K562 (cell line): ENCODE results near the gene TNNT2. TPM values are rescaled to one million over a fixed set of nuclear protein-coding genes. Genes with fewer than 3 reads are reported as not detected.

Experiments
- ATAC-seq: fragments of 200-7000 bp; cut with Tn5 transposase; 3 replicates; pipeline ENCODE4 v1.9.1; 2020; ENCODE audit warnings: moderate library complexity
- BruUV-seq: library from RNA; stranded (reverse); fragments of 400-500 nt; replicated peaks from 2 replicates; lab custom pipeline; 2021; lab: Mats Ljungman, UMichigan
- CTCF ChIA-PET: fragments of 300-600 bp; formaldehyde crosslinking; extraction: SDS; loops from one replicate; lab custom pipeline; 2021; ENCODE audit warnings: low intra/inter-chr PET ratio; lab: Yijun Ruan, JAX
- POLR2A ChIA-PET: fragments of 300-600, 350-650 bp; sonication (Branson Sonifier 250); formaldehyde crosslinking; extraction: SDS; loops from one replicate; lab custom pipeline; 2021; ENCODE audit warnings: antibody characterized with exemption, inconsistent platforms; lab: Yijun Ruan, JAX
- DNase-seq, 4 experiments: peaks; one replicate each; pipeline versions ENCODE4 v3.0.0 to v3.0.0-alpha.2; 2011 to 2018; ENCODE audit warnings: low spot score in 3 of 4, mixed read lengths in 3 of 4; ENCODE audit errors: extremely low read depth in 1 of 4
- FAIRE-seq: peaks from 2 replicates; lab custom pipeline; 2011; peaks lifted over from hg19 to GRCh38; lab: Jason Lieb, UNC
- H2AFZ ChIP-seq: 2 replicates; pipeline ENCODE4 v1.6.0; 2011; ENCODE audit warnings: low read depth, low read length, control low read depth, inconsistent platforms
- H3K27ac ChIP-seq: fragments of 200-600 bp; 3 replicates; pipeline ENCODE4 v1.8.0; 2011; ENCODE audit warnings: low read depth, mild to moderate bottlenecking, control low read depth, inconsistent platforms, low read length, moderate library complexity, mixed read lengths; ENCODE audit errors: extremely low read depth
- H3K27me3 ChIP-seq, 2 experiments: fragments of 300-600 bp in 1 of 2; 2 replicates in 1 of 2; 3 replicates in 1 of 2; pipeline versions ENCODE4 v1.6.0 to v1.8.0; 2011; ENCODE audit warnings: inconsistent platforms in 2 of 2, low read length in 2 of 2, mild to moderate bottlenecking in 1 of 2, mixed read lengths in 1 of 2, moderate library complexity in 1 of 2; ENCODE audit not compliant: control insufficient read depth in 2 of 2, insufficient read depth in 2 of 2
- H3K36me3 ChIP-seq: fragments of 300-600 bp; 3 replicates; pipeline ENCODE4 v1.8.0; 2011; ENCODE audit warnings: mild to moderate bottlenecking, low read length, inconsistent platforms; ENCODE audit not compliant: control insufficient read depth, insufficient read depth
- H3K4me1 ChIP-seq, 2 experiments: fragments of 200-600 bp in 1 of 2; replicated peaks in 1 of 2; 2 replicates in 1 of 2; 3 replicates in 1 of 2; pipeline versions ENCODE4 v1.5.1 to v1.8.0; 2011; ENCODE audit warnings: inconsistent platforms in 2 of 2, low read length in 2 of 2, mild to moderate bottlenecking in 1 of 2, mixed read lengths in 1 of 2, moderate library complexity in 1 of 2; ENCODE audit not compliant: control insufficient read depth in 2 of 2, insufficient read depth in 2 of 2
- H3K4me2 ChIP-seq: 2 replicates; pipeline ENCODE4 v1.6.1; 2011; ENCODE audit warnings: low read length, control low read depth, inconsistent platforms, mixed read lengths; ENCODE audit not compliant: insufficient read depth
- H3K4me3 ChIP-seq: fragments of 200-600 bp; sonication (generic), shearing (Covaris generic); 2 replicates; pipeline ENCODE4 v1.5.1; 2016; ENCODE audit warnings: control low read depth, inconsistent platforms
- H3K79me2 ChIP-seq: fragments of 200-600 bp; 3 replicates; pipeline ENCODE4 v1.8.0; 2011; ENCODE audit warnings: low read length, inconsistent platforms; ENCODE audit not compliant: control insufficient read depth, insufficient read depth
- H3K9ac ChIP-seq, 2 experiments: 2 replicates each; pipeline versions ENCODE4 v1.6.0 to v1.6.1; 2011; ENCODE audit warnings: low read depth in 2 of 2, low read length in 2 of 2, control low read depth in 1 of 2, inconsistent platforms in 1 of 2, mild to moderate bottlenecking in 1 of 2, mixed read lengths in 1 of 2; ENCODE audit not compliant: insufficient read depth in 1 of 2
- H3K9me1 ChIP-seq: one replicate; pipeline ENCODE4 v1.6.0; 2011; ENCODE audit warnings: inconsistent platforms, mild to moderate bottlenecking, low read length, moderate library complexity; ENCODE audit not compliant: control insufficient read depth, insufficient read depth
- H3K9me3 ChIP-seq: replicated peaks from 2 replicates; pipeline ENCODE4 v1.5.1; 2011; ENCODE audit warnings: low read depth, low read length, inconsistent platforms; ENCODE audit not compliant: control insufficient read depth, insufficient read depth
- H4K20me1 ChIP-seq: replicated peaks from 2 replicates; pipeline ENCODE4 v1.6.1; 2011; ENCODE audit warnings: low read length, inconsistent platforms, mixed read lengths; ENCODE audit not compliant: control insufficient read depth, insufficient read depth
- CREB3L1 ChIP-seq: fragments of 450-650 bp; IDR thresholded peaks from 2 replicates; pipeline ENCODE4 v1.6.1; 2014; ENCODE audit warnings: low read depth, mild to moderate bottlenecking, moderate library complexity, borderline replicate concordance
- ESRRB ChIP-seq: fragments of 250-450 bp; sonication (Bioruptor Pico); IDR thresholded peaks from 2 replicates; pipeline ENCODE4 v1.5.0; 2020; ENCODE audit warnings: mild to moderate bottlenecking, moderate library complexity, borderline replicate concordance
- NUFIP1 ChIP-seq: fragments of 450-650 bp; IDR thresholded peaks from 2 replicates; pipeline ENCODE4 v1.6.1; 2018; ENCODE audit not compliant: partially characterized antibody
- TRIM28 ChIP-seq: fragments of 450-650 bp; IDR thresholded peaks from 2 replicates; pipeline ENCODE4 v1.6.1; 2017
- USF1 ChIP-seq: sonication (generic); formaldehyde crosslinking; IDR thresholded peaks from 2 replicates; pipeline ENCODE4 v1.9.0; 2022; ENCODE audit warnings: mild to moderate bottlenecking, missing genetic modification reagents
- WGBS: fragments of 100-300 bp; shearing (Covaris generic); methylation state at CpG from one replicate; pipeline ENCODE4 v1.1.6; 2016; ENCODE audit warnings: low coverage, mixed read lengths; ENCODE audit not compliant: insufficient coverage; ENCODE audit errors: missing lambda C conversion rate; 5-methylcytosine and 5-hydroxymethylcytosine counted together
- in situ Hi-C: fragments of 300-500 bp; cut with MboI; formaldehyde crosslinking; loops from 4 replicates; pipeline ENCODE4 v1.15.0; 2018; ENCODE audit warnings: inconsistent platforms, mixed read lengths
- intact Hi-C: fragments of 100-400 bp; cut with micrococcal nuclease; formaldehyde crosslinking; loops from 2 replicates; pipeline ENCODE4 v1.14.2; 2022
- polyA plus RNA-seq, 8 experiments: library from polyadenylated mRNA; depleted of rRNA in 4 of 8; stranded (reverse) in 5 of 8; unstranded in 3 of 8; fragments of >200 nt; fragmentation: Nextera tagmentation in 2 of 8; fragmentation: Illumina TruSeq in 1 of 8; extraction: Ambion mirVana in 2 of 8; extraction: Trizol in 1 of 8; gene quantifications; 2 replicates each; pipeline versions ENCODE4 v1.2.1 to v1.2.3, GENCODE V29; 2011 to 2014; ENCODE audit warnings: inconsistent platforms in 1 of 8, missing spikeins in 1 of 8
- total RNA-seq, 7 experiments: library from RNA; depleted of rRNA in 6 of 7; stranded (reverse); fragments of >200 nt in 6 of 7; fragmentation: Illumina TruSeq in 2 of 7; extraction: Trizol in 2 of 7; gene quantifications; 2 replicates each; pipeline versions ENCODE4 v1.2.1 to v1.2.3, GENCODE V29; 2011 to 2021; ENCODE audit warnings: low replicate concordance in 1 of 7

Gene TNNT2
- total and polyA plus RNA-seq, 9 of the 15 experiments (the other 6 are each of a cell fraction or from before 2014, with no cell fraction given), result not detected

GRCh38 chr1:201328576-201328975 is 48.9 kb downstream of the TNNT2 start (continued):
- TF ChIP-seq CREB3L1, result no peak
- TF ChIP-seq TRIM28, result no peak
- TF ChIP-seq ESRRB (CRISPR knock-in tag), result no peak
- TF ChIP-seq, all 486 proteins: peak for 0

- in situ Hi-C loops, result no loop called here
- FAIRE-seq (no peak), ATAC-seq (no peak), DNase-seq (no peak)
- Histone ChIP-seq H4K20me1 (peaks cover 8% of the 10 kb centered on the region; the same call in 1 of the 2 replicates), H2AFZ (no peak overlapping the region), H3K27me3 (peaks cover 17 to 69% of the 10 kb centered on the region in 2 experiments; a peak in 4 of 5 replicates), H3K4me1 (no peaks in the 10 kb centered on the region), H3K9ac (no peak overlapping the region), H3K36me3 (no peaks in the 10 kb centered on the region), H3K79me2 (no peaks in the 10 kb centered on the region), H3K9me1 (no peaks in the 10 kb centered on the region), H3K9me3 (no peaks in the 10 kb centered on the region), H3K4me3 (no peak overlapping the region), H3K4me2 (no peak overlapping the region), H3K27ac (no peak overlapping the region; the same call in 2 of the 3 replicates)
- ChIA-PET POLR2A (interaction anchor here (0.8 kb wide), 1 partner anchor 33 kb away, joined by 4 read pairs; no protein-coding TSS in a partner anchor), CTCF (no interaction called here)
- TF ChIP-seq NUFIP1 (no peak), USF1 (CRISPR knock-in tag) (0 out of 2 replicates have a peak, but pooled peaks have one; percentile 18)
- no TSS peak for BruUV-seq
- intact Hi-C loops, result no loop called here
- WGBS, result 0% methylated on average over 7 of the region's 7 CpGs
Observed at GRCh38 chr1:201327687-201328240, 49.7 kb downstream of the TNNT2 start.
